Kidney (tissue), 2 donors: ENCODE data around the gene BMX. TPM values are rescaled to one million over a fixed set of nuclear protein-coding genes. Genes with fewer than 3 reads are reported as not detected.

Source experiments
- polyA plus RNA-seq: library from polyadenylated mRNA; stranded (reverse); fragments of 350-450 nt; fragmentation: Illumina TruSeq; extraction: RNeasy Lipid Tissue Mini Kit (QIAGEN cat#74804); gene quantifications from one replicate; pipeline ENCODE4 v1.2.3, GENCODE V29; 2014; ENCODE audit warnings: low read depth, low replicate concordance; ENCODE audit not compliant: insufficient read depth
- total RNA-seq: library from RNA; stranded (reverse); fragmentation: NEBNext Ultra II Directional; extraction: Animal tissue kit (Norgen Biotek cat#: 25700); gene quantifications from one replicate; pipeline ENCODE4 v1.2.1, GENCODE V29; 2021
- donor health status: DM: yes; HTN: yes; CAD: no.

Gene BMX
- total and polyA plus RNA-seq, 2 donors from 2014 or later: 1.4 TPM; not detected in 1

Other genes starting within 250 kb of the BMX start
- gene ASB9, start 230.7 kb upstream of the BMX start, total RNA-seq: 2.6 TPM
- 15.7 TPM for gene ASB9, start 230.7 kb upstream of the BMX start, polyA plus RNA-seq
- gene ASB11, start 185.2 kb upstream of the BMX start, total RNA-seq: 0.41 TPM
- not detected for gene ASB11, start 185.2 kb upstream of the BMX start, polyA plus RNA-seq
- gene PIGA, start 165.3 kb upstream of the BMX start, total RNA-seq: 15.5 TPM
- 5.7 TPM for gene PIGA, start 165.3 kb upstream of the BMX start, polyA plus RNA-seq
- 1.5 TPM for gene VEGFD, start 116.4 kb upstream of the BMX start, total RNA-seq
- gene VEGFD, start 116.4 kb upstream of the BMX start, polyA plus RNA-seq: 1.2 TPM
- 7.0 TPM for gene PIR, start 7.5 kb upstream of the BMX start, total RNA-seq
- 36.5 TPM for gene PIR, start 7.5 kb upstream of the BMX start, polyA plus RNA-seq
- 5.5 TPM for gene ACE2, start 100.2 kb downstream of the BMX start, total RNA-seq
- gene ACE2, start 100.2 kb downstream of the BMX start, polyA plus RNA-seq: 32.4 TPM
- gene CLTRN, start 164.0 kb downstream of the BMX start, total RNA-seq: 30.7 TPM
- 129 TPM for gene CLTRN, start 164.0 kb downstream of the BMX start, polyA plus RNA-seq
- 18.2 TPM for gene CA5B, start 237.5 kb downstream of the BMX start, total RNA-seq
- gene CA5B, start 237.5 kb downstream of the BMX start, polyA plus RNA-seq: 1.9 TPM